HG02571 (cell line): ENCODE data around the gene CPSF4L.
"Not testable (repeated sequence)": the region's sequence is repeated elsewhere in the genome, so short reads cannot be mapped to it uniquely, and the experiment has no call there.

ENCODE experiments used
- ATAC-seq: cut with Tn5 transposase; IDR thresholded peaks from one replicate; pipeline ENCODE4 v1.9.1; 2021; ENCODE audit warnings: mild to moderate bottlenecking, moderate library complexity; ENCODE audit not compliant: unreplicated experiment

Gene CPSF4L

DNA sequence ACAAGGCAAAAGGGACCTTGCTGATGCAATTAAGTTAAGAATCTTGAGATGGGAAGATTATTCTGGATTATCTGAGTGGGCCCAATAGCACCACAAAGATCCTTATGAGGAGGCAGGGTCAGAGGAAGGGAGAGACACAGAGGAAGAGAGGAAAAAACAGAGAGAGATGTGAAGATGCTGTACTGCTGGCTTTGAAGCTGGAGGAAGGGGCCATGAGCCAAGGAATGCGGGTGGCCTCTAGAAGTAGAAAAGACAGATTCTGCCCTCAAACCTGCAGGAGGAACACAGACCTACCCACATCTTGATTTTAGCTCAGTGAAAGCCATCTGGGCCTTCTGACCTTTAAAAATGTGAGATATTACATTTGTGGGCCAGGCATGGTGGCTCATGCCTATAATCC lies 8.1 kb upstream of the CPSF4L start:
- ATAC-seq = no peak

DNA sequence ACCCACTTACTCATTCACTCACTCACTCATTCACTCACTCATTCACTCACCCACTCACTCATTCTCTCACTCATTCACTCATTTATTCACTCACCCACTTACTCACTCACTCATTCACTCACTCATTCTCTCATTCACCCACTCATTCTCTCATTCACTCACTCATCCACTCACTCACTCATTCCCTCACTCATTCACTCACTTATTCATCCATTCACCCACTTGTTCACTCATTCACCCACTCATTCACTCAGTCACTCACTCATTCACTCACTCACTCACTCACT lies 7.6 kb upstream of the CPSF4L start:
- no peak for ATAC-seq

DNA sequence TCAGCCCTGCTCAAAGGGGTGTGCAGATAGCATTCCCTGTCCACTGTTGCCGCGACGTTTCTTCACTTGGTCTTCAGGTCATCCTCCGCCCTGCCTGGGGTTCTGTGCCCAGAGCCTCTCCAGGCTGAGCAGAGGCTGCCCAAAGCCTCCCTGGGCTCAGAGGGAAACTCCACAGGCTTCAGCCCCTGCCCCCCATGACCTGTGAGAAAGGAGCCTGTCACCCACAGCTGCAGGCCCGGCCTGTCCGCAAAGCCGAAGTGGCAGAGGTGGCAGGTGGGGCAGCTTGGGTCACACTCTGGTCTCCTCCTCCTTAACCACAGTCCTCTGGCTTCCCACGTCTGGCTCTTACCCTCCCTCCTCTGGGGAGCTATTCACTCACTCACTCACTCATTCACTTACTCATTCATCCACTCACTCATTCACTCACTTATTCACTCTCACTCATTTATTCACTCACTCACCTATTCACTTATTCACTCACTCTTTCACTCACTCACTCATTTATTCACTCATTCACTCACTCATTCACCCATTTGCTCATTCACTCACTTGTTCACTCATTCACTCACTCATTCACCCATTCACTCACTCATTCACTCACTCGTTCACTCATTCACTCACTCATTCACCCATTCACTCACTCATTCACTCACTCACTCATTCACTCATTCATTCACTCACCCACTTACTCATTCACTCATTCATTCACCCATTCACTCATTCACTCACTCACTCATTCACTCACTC lies 7.1 kb upstream of the CPSF4L start:
- no peak for ATAC-seq

GRCh38 chr17:73267648-73268537 lies 6.2 kb upstream of the CPSF4L start:
- ATAC-seq = no peak

DNA sequence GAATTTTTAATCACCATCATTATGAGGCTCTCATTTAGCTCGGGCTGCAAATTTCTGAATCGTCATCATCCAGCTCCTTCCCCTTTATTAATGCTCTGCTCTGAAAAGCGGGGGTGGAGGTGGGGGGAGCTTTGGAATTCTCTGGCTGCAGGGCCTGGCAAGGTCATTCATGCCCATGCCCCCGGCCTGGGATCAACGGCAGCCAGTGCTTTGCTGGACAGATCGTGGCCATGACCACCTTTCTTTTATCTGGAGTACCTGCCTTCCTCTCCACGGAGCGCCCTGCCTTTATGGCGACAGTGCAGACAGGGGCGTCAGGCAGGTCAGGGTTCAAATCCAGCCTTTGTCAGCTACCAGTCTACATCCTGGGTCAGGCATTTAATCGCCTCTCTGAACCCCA lies 5.1 kb upstream of the CPSF4L start:
- ATAC-seq = no peak

- no peak for ATAC-seq
Observed at GRCh38 chr17:73265646-73266640, 4.3 kb upstream of the CPSF4L start.

DNA sequence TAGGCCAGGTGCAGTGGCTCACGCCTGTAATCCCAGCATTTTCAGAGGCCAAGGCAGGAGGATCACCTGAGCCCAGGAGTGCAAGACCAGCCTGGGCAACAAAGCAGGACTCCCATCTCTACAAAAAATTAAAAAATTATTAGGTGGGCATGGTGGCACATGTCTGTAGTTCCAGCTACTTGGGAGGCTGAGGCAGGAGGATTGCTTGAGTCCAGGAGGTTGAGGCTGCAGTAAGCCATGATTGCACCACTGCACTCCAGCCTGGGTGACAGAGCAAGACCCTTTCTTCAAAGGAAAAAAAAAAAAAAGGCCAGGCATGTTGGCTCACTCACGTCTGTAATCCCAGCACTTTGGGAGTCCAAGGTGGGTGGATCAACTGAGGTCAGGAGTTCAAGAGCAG lies 2.8 kb upstream of the CPSF4L start:
- not testable (repeated sequence) for ATAC-seq

DNA sequence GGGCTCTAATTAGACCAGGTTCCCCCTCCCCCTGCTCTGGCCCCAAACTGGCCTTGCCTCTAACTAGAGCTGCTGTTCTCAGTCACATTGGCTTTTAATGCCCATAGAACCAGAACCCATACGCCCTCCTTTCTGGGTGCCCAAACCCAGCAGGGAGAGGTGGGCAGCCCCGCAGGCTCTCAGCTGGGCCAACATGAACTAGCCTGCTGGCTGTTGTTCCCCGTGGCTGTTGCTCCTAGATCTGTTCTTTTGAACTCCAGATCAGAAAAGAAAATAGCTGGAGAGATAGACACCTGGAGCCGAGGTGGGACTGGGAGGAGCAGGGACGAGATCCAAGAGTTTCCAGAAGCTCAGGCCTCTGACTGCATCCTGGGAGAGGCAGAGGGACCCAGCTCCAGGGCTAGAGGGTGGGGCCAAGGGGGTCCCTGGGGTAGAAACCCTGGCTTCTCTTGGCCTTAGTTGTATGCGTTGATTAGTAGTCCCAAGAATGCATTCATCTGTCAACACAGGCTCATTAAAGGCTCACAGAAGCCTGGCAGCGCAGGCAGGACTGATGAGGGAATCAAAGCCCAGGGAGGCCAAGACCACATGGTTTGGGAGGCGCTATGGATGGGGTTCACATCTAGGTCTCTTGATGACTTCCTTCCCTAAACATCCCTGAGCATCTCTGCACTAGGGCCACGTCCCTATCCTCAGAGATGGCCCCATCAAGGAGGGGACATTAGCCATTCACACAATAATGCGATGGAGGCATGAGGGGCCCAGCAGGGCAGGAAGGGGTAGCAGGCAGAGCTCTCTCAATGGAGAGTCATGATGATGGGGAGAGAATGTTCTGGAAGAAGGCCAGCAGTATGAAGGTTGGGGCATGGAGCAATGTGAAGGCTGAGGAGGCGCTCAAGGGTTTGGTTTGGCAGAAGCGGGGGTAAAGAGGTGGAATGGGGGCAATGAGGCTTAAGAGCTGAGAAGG lies 1.3 kb upstream of the CPSF4L start:
- ATAC-seq = no peak

- ATAC-seq = no peak
Observed at GRCh38 chr17:73261952-73262675, 434 bp upstream of the CPSF4L start.

DNA sequence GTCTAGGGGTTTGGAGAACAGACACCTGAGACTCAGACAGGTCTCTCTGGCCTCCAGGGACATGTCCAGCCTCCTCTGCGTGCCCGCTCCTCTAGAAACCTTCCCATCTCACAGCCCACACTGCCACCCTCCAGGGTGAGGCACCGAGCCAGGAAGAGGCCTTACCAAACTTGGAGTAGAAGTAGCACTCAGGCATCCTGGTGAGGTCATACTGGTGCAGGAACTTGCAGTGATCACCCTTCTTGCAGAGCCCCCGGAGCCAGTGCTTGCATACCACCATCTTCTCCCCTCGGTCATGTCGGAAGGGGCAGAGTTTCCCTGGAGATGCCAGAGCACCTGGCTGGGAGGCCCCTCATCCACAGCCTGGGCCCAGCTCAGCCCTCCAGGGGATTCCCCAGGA lies 4.2 kb downstream of the CPSF4L start:
- ATAC-seq = no peak

DNA sequence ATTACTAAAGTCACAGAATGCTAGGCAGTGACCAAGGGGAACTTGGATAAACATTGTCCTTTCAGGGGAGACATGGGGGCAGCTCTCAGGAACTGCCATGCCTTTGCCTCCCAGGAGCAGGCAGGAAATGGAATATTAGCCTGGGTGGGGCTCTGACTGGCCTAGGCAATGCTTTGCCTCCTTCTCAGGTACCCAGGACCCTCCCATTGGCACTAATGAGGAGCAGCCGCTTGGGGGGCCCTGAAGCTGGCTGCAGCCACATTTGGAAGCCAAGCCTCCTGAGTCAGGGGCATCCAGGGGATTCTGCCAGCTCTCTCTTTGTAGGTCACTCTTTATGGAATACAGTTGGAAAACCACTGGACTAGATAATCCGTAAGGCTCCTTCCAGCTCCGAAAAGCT lies 5.5 kb downstream of the CPSF4L start:
- no peak for ATAC-seq

DNA sequence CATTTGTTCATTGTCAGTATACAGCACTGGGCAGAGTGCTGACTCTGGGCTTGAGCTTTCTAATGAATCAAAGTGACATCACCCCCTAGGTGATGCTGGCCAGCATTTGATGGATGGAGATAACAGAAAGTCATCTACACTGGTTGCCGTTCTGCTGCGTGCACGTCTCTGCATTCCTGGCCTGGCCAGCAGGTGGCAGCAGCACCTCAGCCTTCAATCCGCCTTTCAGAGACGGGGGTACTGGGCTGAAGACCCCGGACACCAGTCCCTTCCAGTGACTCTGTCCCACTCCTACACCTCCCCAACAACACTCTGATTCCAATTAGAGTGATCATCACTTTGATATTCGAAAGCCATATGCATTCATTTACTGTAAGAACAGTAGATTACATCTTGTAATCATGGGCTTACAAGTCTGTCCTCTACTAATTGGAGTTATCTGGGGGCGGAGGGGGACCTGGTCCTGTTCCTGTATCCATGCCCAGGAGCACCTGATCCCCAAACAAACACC lies 6.0 kb downstream of the CPSF4L start:
- no peak for ATAC-seq

- no peak for ATAC-seq
Observed at GRCh38 chr17:73251871-73252270, 9.8 kb downstream of the CPSF4L start.

DNA sequence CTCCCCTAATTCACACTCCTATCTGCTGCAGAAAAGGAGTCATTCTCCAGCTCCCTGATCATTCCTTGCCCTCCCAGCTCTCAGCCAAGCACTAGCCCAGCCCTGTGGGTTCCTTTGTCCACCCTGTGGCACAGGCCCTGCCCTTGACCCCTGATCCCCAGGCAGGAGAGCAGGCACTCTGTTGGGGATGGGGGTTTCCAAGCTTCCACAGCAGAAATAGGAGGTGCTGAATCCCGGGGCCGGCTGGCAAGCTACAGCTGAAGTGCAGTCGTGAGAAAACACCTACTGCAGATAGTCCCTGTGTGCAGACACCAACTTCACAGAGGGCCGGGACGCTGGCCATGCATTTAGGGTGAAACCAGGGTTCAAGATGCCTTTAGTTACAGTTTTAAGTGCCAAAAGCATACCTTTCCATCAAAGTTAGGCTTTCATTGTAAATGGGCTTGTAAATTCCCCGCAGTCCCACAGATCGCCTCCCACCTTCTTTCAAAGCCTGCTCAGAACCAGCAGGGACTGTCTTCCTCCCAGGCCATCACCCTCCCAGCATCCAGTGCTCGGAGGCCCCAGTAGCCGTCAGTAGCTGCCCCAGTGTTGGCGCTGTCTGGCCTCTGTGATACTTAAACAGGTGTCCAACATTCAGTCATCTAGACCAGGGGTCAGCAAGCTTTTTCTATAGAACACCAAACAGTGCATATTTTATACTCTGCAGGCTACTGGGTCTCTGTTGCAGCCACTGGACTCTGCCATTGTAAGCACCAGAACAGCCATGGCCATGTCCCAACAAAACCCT lies 10.6 kb downstream of the CPSF4L start:
- no peak for ATAC-seq

DNA sequence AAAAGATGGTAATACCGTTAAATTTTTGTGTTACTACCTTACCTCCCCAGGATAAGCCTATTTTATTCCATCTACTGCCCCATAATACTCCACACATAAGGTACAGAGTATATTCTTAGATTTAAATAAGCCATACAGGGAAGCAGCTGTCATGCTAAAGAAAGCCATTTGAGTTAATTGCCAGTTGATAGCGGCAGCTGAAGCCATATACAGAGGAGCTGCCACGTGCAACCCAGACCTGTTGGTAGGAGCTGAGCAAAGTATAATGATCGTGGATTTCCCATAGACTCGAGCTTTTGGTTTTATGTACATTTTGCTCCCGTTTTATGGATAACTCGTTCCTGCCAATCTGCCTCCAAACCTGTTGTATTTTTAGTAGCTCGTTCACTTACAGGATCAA lies 12.0 kb downstream of the CPSF4L start:
- ATAC-seq = no peak

GRCh38 chr17:73248532-73248931 lies 13.1 kb downstream of the CPSF4L start:
- no peak for ATAC-seq

DNA sequence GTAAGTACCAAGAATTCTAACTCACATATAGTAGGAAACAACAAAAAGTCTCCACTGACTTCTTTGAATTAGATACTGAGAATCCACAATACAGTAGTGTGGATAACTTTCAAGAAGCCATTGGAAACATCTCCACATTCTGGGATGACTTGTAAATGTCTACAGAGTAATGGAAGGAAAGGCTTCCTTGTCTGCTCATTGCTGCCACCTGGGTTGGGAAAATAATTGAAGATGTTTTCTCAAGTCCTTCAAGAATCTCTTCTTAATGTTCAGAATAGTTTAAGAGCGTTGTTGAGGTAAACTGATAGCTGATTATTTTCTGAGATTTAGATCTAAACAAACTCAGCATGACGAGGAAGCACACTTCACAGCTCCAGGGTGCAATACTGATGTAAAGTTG lies 14.0 kb downstream of the CPSF4L start:
- no peak for ATAC-seq

DNA sequence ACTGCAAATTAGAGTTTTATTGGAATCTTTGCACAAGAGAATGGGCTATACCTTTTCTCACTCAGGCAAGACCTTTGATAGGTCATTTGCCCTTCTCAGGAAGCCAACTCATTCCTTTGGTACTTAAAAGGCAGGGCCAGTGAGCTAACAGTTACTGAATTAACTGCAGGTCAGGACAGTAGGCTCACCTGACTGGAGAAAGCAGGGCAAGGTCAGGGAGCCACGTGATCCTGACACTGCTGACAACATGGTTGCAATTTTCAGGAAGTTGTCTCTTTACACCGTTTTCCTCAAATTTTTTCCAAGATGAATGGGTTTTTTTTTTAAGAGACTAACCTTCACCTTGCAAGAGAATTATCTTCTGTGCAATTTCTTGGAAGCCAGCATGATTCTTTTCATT lies 21.1 kb downstream of the CPSF4L start:
- ATAC-seq = no peak
